Psoas muscle (tissue), 8 donors: ENCODE results near the gene ACSS2. TPM values are rescaled to one million over a fixed set of nuclear protein-coding genes. Genes with fewer than 3 reads are reported as not detected.

Experiments
- ATAC-seq, 4 donors: fragments of 200-7000 bp; cut with Tn5 transposase; one replicate each; pipeline ENCODE4 v1.9.1; 2020; ENCODE audit warnings: moderate library complexity in 3 of 4, mild to moderate bottlenecking in 2 of 4
- DNase-seq, 2 donors: peaks; one replicate each; pipeline ENCODE4 v3.0.0-alpha.2; 2020
- H3K27ac ChIP-seq: fragments of 200-600 bp; one replicate; pipeline ENCODE4 v1.8.0; 2022
- H3K27me3 ChIP-seq, 3 donors: fragments of 200-600 bp in 1 of 3; one replicate each; pipeline versions ENCODE4 v1.6.1 to v1.8.0; 2013 to 2022; ENCODE audit warnings: low read length in 2 of 3, mild to moderate bottlenecking in 2 of 3, moderate library complexity in 1 of 3; ENCODE audit not compliant: insufficient read depth in 3 of 3
- H3K36me3 ChIP-seq, 2 donors: fragments of 200-600 bp in 1 of 2; one replicate each; pipeline versions ENCODE4 v1.6.1 to v1.8.0; 2013 to 2022; ENCODE audit warnings: low read depth in 1 of 2, mild to moderate bottlenecking in 1 of 2, moderate library complexity in 1 of 2; ENCODE audit not compliant: insufficient read depth in 1 of 2
- H3K4me1 ChIP-seq: fragments of 200-600 bp; one replicate; pipeline ENCODE4 v1.8.0; 2022
- H3K4me3 ChIP-seq: fragments of 200-600 bp; one replicate; pipeline ENCODE4 v1.8.0; 2022; ENCODE audit warnings: mild to moderate bottlenecking
- H3K9me3 ChIP-seq: fragments of 200-600 bp; one replicate; pipeline ENCODE4 v1.8.0; 2022
- WGBS, 3 donors: extraction: QIAGEN DNeasy Blood & Tissue Kit; methylation state at CpG; one replicate each; pipeline versions ENCODE4 v1.1.6 to v1.1.7; 2013; 5-methylcytosine and 5-hydroxymethylcytosine counted together
- intact Hi-C, 2 donors: fragments of 100-400 bp; cut with DNase I; formaldehyde crosslinking; loops; one replicate each; pipeline versions ENCODE4 v1.11.0 to v1.14.2; 2022
- polyA plus RNA-seq, 3 donors: library from polyadenylated mRNA; stranded (reverse); fragments of 200-250 nt; gene quantifications; one replicate each; pipeline ENCODE4 v1.2.3, GENCODE V29; 2013
- total RNA-seq, 4 donors: library from RNA; stranded (reverse); fragmentation: NEBNext Ultra II Directional in 2 of 4; extraction: Animal tissue kit (Norgen Biotek cat#: 25700) in 2 of 4; gene quantifications; one replicate each; pipeline versions ENCODE4 v1.2.1 to v1.2.4, GENCODE V29; 2021 to 2023
- TF ChIP-seq, protein P1 (sequence below): fragments of 200-600 bp; IDR thresholded peaks from one replicate; pipeline ENCODE4 v1.8.0; 2022; ENCODE audit warnings: antibody characterized with exemption
- donor health status: healthy with polysubstance abuse.
- donor health status: DM: no; HTN: no; CAD: no; lungs with moderate emphysema.
- donor health status: Bipolar disorder and iron deficiency.
- donor health status: healthy.
- donor health status: DM: yes; HTN: yes; CAD: no.
- donor health status: DM: no; HTN: no; CAD: no.
- donor health status: DM: no; HTN: no; CAD: no.
- donor health status: DM: yes; HTN: yes; CAD: no.

ACSS2 gene
- total and polyA plus RNA-seq, 7 donors = 15.9 to 161 (median 106) TPM

DNA sequence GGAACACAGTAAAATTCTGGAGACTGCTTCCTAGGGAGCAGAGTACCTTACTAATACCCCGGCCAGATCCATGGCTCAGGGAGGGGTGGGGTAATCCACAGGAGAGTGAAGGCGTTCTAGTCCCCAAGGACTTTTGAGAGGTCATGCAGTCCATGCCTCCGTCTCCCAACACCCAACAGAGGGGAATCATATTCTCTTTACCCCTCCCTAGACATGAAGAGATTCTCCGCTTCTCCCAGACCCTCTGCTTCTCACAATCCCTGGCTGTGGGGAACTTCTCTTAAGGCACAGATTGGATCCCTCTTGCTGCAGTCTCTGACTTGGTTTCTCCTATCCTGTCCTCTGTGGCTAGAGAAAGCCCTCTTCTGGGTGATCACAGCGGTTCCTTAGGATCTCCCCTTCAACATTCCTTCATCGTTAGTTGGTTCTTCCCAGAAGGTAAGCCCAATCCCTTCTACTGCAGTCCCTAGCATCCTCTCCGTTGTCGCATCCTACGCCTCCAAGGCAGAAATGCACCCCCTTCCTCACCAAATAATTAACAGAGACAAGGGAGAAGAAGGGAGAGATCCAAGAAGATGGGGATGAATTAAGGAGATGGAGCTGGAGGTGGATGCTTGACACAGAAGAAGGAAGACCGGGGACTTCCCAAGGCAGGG is 4.3 kb upstream of the ACSS2 start:
- TF ChIP-seq, protein P1, sequence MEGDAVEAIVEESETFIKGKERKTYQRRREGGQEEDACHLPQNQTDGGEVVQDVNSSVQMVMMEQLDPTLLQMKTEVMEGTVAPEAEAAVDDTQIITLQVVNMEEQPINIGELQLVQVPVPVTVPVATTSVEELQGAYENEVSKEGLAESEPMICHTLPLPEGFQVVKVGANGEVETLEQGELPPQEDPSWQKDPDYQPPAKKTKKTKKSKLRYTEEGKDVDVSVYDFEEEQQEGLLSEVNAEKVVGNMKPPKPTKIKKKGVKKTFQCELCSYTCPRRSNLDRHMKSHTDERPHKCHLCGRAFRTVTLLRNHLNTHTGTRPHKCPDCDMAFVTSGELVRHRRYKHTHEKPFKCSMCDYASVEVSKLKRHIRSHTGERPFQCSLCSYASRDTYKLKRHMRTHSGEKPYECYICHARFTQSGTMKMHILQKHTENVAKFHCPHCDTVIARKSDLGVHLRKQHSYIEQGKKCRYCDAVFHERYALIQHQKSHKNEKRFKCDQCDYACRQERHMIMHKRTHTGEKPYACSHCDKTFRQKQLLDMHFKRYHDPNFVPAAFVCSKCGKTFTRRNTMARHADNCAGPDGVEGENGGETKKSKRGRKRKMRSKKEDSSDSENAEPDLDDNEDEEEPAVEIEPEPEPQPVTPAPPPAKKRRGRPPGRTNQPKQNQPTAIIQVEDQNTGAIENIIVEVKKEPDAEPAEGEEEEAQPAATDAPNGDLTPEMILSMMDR = no peak
- ATAC-seq (no peak), DNase-seq (no peak)
- Histone ChIP-seq H3K36me3 (no peaks in the 10 kb centered on the region), H3K27ac (peak overlapping the region; percentile 96), H3K4me1 (peaks cover 12% of the 10 kb centered on the region), H3K27me3 (no peaks in the 10 kb centered on the region), H3K9me3 (no peaks in the 10 kb centered on the region), H3K4me3 (peak overlapping the region; percentile 81)
- 19 to 26% (median 22%) methylated on average over 10 of the region's 10 CpGs for WGBS, 3 donors
- intact Hi-C loops = loop anchor here (5.0 to 10.0 kb wide), 4 partner anchors 40 to 223 kb away; partner anchors contain the start of gene TRPC4AP (in 2 of the 2)

DNA sequence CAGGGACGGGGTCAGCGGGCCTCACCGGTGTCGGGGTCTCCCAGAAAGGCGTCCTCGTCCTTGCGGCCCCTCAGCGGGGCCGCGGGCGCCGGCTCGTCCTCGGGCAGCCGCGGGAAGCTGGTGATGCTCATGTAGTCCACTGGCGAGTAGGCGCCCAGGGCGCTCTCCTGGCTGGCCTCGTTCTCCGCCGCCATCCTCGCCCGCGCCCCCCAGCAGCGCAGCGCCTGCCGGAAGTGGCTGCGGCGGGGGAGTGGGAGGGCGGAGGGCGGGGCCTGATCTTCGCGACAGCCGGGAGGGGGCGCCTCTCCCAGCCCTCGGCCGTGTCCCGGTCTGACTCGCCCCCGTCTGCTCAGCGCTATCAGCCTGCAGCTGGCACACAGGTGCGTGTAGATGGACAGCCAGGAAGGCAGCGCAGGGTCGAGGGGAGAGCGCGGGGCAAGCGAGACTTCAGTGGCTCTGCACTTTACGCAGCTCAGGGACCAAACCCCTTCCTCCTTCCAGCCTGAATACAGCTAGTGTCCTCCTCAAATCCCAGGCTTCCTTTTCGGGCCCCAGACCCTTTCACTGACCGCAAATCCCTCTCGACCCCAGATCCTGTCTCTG is 3.7 kb upstream of the ACSS2 start, which contains the start of gene GGT7:
GGT7 (minus strand) TSS at position 235 of the 603 bp plus-strand sequence; CDS start at position 194, 41 bp downstream.
- no peaks in the 10 kb centered on the region for H3K27me3 ChIP-seq
- WGBS, 3 donors = 0 to 1% (median 1%) methylated on average over 30 to 52 of the region's 52 CpGs
- peak within 1 kb of the TSS; percentile 96 for H3K27ac ChIP-seq
- peak; percentile 67 to 75 (median 68) for ATAC-seq
- DNase-seq = peak; percentile 86 to 92
- intact Hi-C loops = loop anchor here (1.0 to 10.0 kb wide), 5 partner anchors 40 to 222 kb away; partner anchors contain the start of gene TRPC4AP (in 2 of the 2)
- H3K36me3 ChIP-seq = no peaks in the 10 kb centered on the region
- TF ChIP-seq, protein P1 = peak; percentile 67
- peaks cover 13% of the 10 kb centered on the region for H3K4me1 ChIP-seq
- H3K9me3 ChIP-seq = no peaks in the 10 kb centered on the region
- H3K4me3 ChIP-seq = peak within 1 kb of the TSS; percentile 81

DNA sequence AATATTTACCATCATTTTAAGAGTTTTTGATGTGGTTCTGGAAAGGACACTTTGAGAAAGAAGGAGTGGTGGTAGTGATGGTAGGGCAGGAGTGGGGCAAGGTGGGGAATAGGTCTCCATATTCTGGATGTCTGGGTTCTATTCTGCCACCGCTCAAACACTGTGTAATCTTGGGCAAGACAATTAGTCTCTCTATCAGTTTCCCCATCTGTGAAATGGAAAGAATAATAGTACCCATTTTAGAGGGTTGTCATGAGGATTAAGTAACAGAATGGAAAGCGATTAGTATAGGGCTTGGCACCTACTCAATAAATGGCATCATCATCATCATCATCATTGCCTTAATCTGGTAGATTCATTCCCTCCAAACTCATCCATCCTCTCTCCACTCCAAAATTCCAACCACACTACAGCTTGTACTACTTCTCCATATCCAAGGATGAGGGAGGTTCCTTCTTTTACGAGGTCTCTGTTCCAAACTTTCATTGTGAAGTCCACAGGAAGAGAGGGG is 2.8 kb upstream of the ACSS2 start:
- ATAC-seq (no peak), DNase-seq (no peak)
- WGBS, 3 donors = 55 to 59% (median 59%) methylated on average over 3 of the region's 3 CpGs
- Histone ChIP-seq H3K9me3 (no peaks in the 10 kb centered on the region), H3K4me1 (peaks cover 22% of the 10 kb centered on the region), H3K27me3 (no peaks in the 10 kb centered on the region), H3K4me3 (peak overlapping the region; percentile 81), H3K36me3 (no peaks in the 10 kb centered on the region), H3K27ac (peak overlapping the region; percentile 96)
- intact Hi-C loops = loop anchor here (1.0 to 10.0 kb wide), 6 partner anchors 41 to 221 kb away; partner anchors contain the start of genes TRPC4AP (in 2 of the 2), GSS (in 1 of the 2) and MYH7B (in 1 of the 2)
- TF ChIP-seq, protein P1 = no peak

DNA sequence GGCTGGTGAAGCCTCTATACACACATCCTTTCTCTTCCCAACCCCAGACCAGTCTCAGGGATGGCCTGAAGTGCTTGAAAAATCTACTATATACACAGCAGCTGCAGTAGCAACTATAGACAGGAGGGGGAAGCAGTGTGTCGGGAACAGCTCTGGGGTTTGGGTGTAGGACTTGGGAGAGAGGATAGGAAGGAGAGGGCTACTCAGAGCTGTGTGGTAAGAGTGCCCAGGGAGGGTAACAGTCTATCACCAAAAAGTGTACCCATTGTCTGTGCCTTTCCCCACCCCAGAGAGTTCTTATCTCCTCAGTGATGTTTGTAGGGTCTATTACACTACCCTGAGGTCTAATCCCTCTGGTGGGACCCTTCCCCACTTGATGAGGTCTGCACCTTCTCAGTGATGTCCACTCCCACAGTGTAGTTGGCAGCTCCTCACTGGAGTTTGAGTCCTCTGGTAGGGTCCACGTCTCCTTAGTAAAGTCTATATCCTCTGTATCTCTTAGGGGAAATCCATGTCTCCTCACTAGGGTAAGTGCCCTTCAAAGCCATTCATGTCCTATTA is 2.2 kb upstream of the ACSS2 start:
- 21 to 35% (median 32%) methylated on average over 2 of the region's 2 CpGs for WGBS, 3 donors
- Histone ChIP-seq H3K36me3 (no peaks in the 10 kb centered on the region), H3K27ac (peak overlapping the region; percentile 96), H3K27me3 (no peaks in the 10 kb centered on the region), H3K9me3 (no peaks in the 10 kb centered on the region), H3K4me1 (peaks cover 22% of the 10 kb centered on the region), H3K4me3 (no peak overlapping the region)
- intact Hi-C loops = loop anchor here (2.0 to 10.0 kb wide), 5 partner anchors 42 to 221 kb away; partner anchors contain the start of genes TRPC4AP (in 2 of the 2), GSS (in 1 of the 2) and MYH7B (in 1 of the 2)
- peak; percentile 65 to 71 (median 66) for ATAC-seq
- peak; percentile 63 to 82 for DNase-seq
- TF ChIP-seq, protein P1 = peak; percentile 93
